Measurements from ENCODE around the gene CFAP68. TPM values are rescaled to one million over a fixed set of nuclear protein-coding genes. Genes with fewer than 3 reads are reported as not detected.

The CFAP68 gene
- total and polyA plus RNA-seq, 9 of the 15 experiments (the other 6 are each of a cell fraction or from before 2014, with no cell fraction given), result 22.8 to 72.3 (median 52.5) TPM

DNA sequence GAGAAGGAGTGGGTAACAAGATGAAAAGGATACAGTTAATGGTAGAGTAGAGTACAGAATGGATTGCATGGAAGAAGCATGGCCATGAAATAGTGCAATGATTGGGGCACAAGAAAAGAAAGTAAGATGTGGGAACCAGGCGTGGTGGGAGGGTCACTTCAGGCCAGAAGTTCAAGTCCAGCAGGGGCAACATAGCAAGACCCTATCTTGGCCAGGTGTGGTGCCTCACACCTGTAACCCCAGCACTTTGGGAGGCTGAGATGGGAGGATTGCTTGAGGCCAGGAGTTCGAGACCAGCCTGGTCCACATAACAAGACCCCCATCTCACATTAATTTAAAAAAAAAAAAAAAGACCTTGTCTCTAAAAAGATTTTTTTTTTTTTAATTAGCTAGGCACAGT is 38.0 kb downstream of the CFAP68 start:
- Histone ChIP-seq H3K4me1 (replicated peaks in 1 of 2; ENCODE audit: control insufficient read depth in 2 of 2, insufficient read depth in 2 of 2, low read length in 2 of 2) (peaks cover 2 to 24% of the 10 kb centered on the region in 2 experiments), H3K9ac (ENCODE audit: insufficient read depth in 1 of 2, low read depth in 2 of 2, low read length in 2 of 2) (no peak overlapping the region), H2AFZ (ENCODE audit: low read depth, low read length) (no peak overlapping the region), H3K9me3 (replicated peaks; ENCODE audit: control insufficient read depth, insufficient read depth, low read depth, low read length) (no peaks in the 10 kb centered on the region), H3K4me2 (ENCODE audit: insufficient read depth, low read length) (no peak overlapping the region), H3K27ac (ENCODE audit: extremely low read depth, low read depth, low read length) (no peak overlapping the region), H3K79me2 (ENCODE audit: control insufficient read depth, insufficient read depth, low read length) (no peaks in the 10 kb centered on the region), H3K4me3 (no peak overlapping the region), H3K36me3 (ENCODE audit: control insufficient read depth, insufficient read depth, low read length) (no peaks in the 10 kb centered on the region), H3K27me3 (ENCODE audit: control insufficient read depth in 2 of 2, insufficient read depth in 2 of 2, low read length in 2 of 2) (no peaks in the 10 kb centered on the region), H3K9me1 (ENCODE audit: control insufficient read depth, insufficient read depth, low read length) (peaks cover 3% of the 10 kb centered on the region), H4K20me1 (replicated peaks; ENCODE audit: control insufficient read depth, insufficient read depth, low read length) (no peaks in the 10 kb centered on the region)
- TF ChIP-seq, protein P1, sequence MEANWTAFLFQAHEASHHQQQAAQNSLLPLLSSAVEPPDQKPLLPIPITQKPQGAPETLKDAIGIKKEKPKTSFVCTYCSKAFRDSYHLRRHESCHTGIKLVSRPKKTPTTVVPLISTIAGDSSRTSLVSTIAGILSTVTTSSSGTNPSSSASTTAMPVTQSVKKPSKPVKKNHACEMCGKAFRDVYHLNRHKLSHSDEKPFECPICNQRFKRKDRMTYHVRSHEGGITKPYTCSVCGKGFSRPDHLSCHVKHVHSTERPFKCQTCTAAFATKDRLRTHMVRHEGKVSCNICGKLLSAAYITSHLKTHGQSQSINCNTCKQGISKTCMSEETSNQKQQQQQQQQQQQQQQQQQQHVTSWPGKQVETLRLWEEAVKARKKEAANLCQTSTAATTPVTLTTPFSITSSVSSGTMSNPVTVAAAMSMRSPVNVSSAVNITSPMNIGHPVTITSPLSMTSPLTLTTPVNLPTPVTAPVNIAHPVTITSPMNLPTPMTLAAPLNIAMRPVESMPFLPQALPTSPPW (CRISPR knock-in tag; IDR thresholded peaks at IDR 0.05), result no peak
- TF ChIP-seq ZNF121 (CRISPR knock-in tag; conservative IDR thresholded peaks at IDR 0.05), result 0 out of 2 replicates have a peak, but pooled peaks have one; percentile 31
- 41% methylated on average over 2 of the region's 2 CpGs for WGBS (ENCODE audit: insufficient coverage, low coverage, missing lambda C conversion rate)
- ChIA-PET CTCF (ENCODE audit: low intra/inter-chr PET ratio) (no interaction called here), POLR2A (interaction anchor here (0.8 to 1.1 kb wide), 2 partner anchors 8 to 9 kb away, joined by 4 read pairs; no protein-coding TSS in a partner anchor)
- DNase-seq (ENCODE audit: extremely low read depth in 1 of 4, low spot score in 3 of 4) (no peak), FAIRE-seq (no peak), ATAC-seq (no peak)
- in situ Hi-C loops (cut with MboI), result no loop called here
- intact Hi-C loops (cut with micrococcal nuclease), result no loop called here
- no TSS peak for BruUV-seq (replicated peaks)

DNA sequence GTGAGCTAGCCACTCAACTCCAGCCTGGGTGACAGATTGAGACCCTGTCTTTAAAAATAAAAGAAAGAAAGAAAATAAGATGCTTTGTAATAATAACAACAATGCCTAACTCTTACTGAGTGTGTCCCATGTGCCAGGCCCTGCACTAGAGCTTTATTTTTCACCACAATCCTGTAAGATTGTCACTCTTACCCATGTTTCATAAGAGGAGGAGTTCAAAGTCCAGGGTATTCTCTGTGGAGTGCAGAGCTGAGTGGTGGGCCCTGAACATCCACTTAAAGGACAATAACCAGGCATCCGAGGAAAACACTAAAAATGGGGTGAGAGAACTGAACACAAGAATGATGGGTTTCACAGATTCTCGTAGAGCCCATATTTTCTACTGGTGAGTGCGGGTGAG is 38.4 kb downstream of the CFAP68 start:
- in situ Hi-C loops (cut with MboI), result no loop called here
- peak overlapping the region; percentile 88 for H2AFZ ChIP-seq (ENCODE audit: low read depth, low read length)
- 77% methylated on average over 3 of the region's 3 CpGs for WGBS (ENCODE audit: insufficient coverage, low coverage, missing lambda C conversion rate)

More for the DNA sequence above, 38.4 kb downstream of the CFAP68 start:
- POLR2A ChIA-PET, result interaction anchor here (0.8 to 1.1 kb wide), 2 partner anchors 8 to 9 kb away, joined by 4 read pairs; no protein-coding TSS in a partner anchor
- intact Hi-C loops (cut with micrococcal nuclease), result no loop called here
- no TSS peak for BruUV-seq (replicated peaks)
- CTCF ChIA-PET (ENCODE audit: low intra/inter-chr PET ratio), result no interaction called here
- H3K4me3 ChIP-seq, result no peak overlapping the region
- no peaks in the 10 kb centered on the region for H3K9me3 ChIP-seq (replicated peaks; ENCODE audit: control insufficient read depth, insufficient read depth, low read depth, low read length)
- H4K20me1 ChIP-seq (replicated peaks; ENCODE audit: control insufficient read depth, insufficient read depth, low read length), result no peaks in the 10 kb centered on the region
- no peak overlapping the region for H3K4me2 ChIP-seq (ENCODE audit: insufficient read depth, low read length)
- no peak overlapping the region for H3K27ac ChIP-seq (ENCODE audit: extremely low read depth, low read depth, low read length)
- H3K9me1 ChIP-seq (ENCODE audit: control insufficient read depth, insufficient read depth, low read length), result peaks cover 3% of the 10 kb centered on the region
- ATAC-seq (no peak), DNase-seq (ENCODE audit: extremely low read depth in 1 of 4, low spot score in 3 of 4) (no peak), FAIRE-seq (no peak)
- no peak overlapping the region for H3K9ac ChIP-seq (ENCODE audit: insufficient read depth in 1 of 2, low read depth in 2 of 2, low read length in 2 of 2)
- no peaks in the 10 kb centered on the region for H3K79me2 ChIP-seq (ENCODE audit: control insufficient read depth, insufficient read depth, low read length)
- no peaks in the 10 kb centered on the region for H3K36me3 ChIP-seq (ENCODE audit: control insufficient read depth, insufficient read depth, low read length)
- no peaks in the 10 kb centered on the region for H3K27me3 ChIP-seq (ENCODE audit: control insufficient read depth in 2 of 2, insufficient read depth in 2 of 2, low read length in 2 of 2)
- TF ChIP-seq CTBP1 (IDR thresholded peaks at IDR 0.05; ENCODE audit: borderline replicate concordance) (no peak), ZNF134 (CRISPR knock-in tag; conservative IDR thresholded peaks at IDR 0.05) (no peak), MCM5 (IDR thresholded peaks at IDR 0.05; ENCODE audit: low read depth) (no peak), SLC30A9 (CRISPR knock-in tag; IDR thresholded peaks at IDR 0.05) (no peak), RBM17 (IDR thresholded peaks at IDR 0.05; ENCODE audit: borderline replicate concordance, low read depth, low read length) (no peak), PURB (CRISPR knock-in tag; IDR thresholded peaks at IDR 0.05; ENCODE audit: low read depth) (no peak), PHB (CRISPR knock-in tag; IDR thresholded peaks at IDR 0.05) (no peak), SMARCE1 (IDR thresholded peaks at IDR 0.05) (no peak), MCM3 (IDR thresholded peaks at IDR 0.05) (no peak)
- TF ChIP-seq, protein P2, sequence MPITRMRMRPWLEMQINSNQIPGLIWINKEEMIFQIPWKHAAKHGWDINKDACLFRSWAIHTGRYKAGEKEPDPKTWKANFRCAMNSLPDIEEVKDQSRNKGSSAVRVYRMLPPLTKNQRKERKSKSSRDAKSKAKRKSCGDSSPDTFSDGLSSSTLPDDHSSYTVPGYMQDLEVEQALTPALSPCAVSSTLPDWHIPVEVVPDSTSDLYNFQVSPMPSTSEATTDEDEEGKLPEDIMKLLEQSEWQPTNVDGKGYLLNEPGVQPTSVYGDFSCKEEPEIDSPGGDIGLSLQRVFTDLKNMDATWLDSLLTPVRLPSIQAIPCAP (CRISPR knock-in tag; IDR thresholded peaks at IDR 0.05; ENCODE audit: borderline replicate concordance), result no peak
- peaks cover 5 to 19% of the 10 kb centered on the region in 2 experiments for H3K4me1 ChIP-seq (replicated peaks in 1 of 2; ENCODE audit: control insufficient read depth in 2 of 2, insufficient read depth in 2 of 2, low read length in 2 of 2)
